Right lobe of liver (tissue), 4 donors: ENCODE data around the gene RBM28.

ENCODE experiments used
- POLR2A ChIP-seq: fragments of 450-650 bp; IDR thresholded peaks from one replicate; pipeline ENCODE4 v1.6.1; 2017; ENCODE audit warnings: antibody characterized with exemption, mild to moderate bottlenecking
- TF ChIP-seq, protein P1 (sequence below), 4 donors: fragments of 200-600 bp in 3 of 4; fragments of 450-650 bp in 1 of 4; IDR thresholded peaks; one replicate each; pipeline versions ENCODE4 v1.5.1 to v1.8.0; 2016 to 2022; ENCODE audit warnings: antibody characterized with exemption in 4 of 4, mild to moderate bottlenecking in 2 of 4
- donor health status: DM: no; HTN: no; CAD: no.
- donor health status: DM: no; HTN: no; CAD: no.
- donor health status: DM: no; HTN: yes; CAD: no.

DNA sequence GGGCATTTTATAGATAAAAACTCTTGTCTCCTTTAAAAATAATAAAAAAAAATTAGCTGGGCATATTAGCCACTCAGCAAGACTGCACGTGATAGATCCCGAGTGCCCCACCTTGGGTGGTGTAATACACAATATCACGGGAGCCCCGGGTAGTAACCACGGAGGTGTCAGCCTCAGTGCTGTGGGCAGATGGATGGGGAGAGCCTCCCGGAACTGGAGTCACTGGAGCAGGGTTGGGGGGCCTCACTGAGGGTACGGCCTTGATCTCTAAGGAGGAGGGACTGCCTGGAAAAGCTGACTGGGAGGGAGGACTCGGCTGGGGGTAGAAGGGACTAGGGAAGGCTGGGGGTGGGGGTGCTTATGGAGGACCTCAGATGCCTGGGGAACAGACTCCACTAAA, 90.0 kb downstream of the RBM28 start:
- TF ChIP-seq POLR2A, result no peak
- TF ChIP-seq, protein P1, sequence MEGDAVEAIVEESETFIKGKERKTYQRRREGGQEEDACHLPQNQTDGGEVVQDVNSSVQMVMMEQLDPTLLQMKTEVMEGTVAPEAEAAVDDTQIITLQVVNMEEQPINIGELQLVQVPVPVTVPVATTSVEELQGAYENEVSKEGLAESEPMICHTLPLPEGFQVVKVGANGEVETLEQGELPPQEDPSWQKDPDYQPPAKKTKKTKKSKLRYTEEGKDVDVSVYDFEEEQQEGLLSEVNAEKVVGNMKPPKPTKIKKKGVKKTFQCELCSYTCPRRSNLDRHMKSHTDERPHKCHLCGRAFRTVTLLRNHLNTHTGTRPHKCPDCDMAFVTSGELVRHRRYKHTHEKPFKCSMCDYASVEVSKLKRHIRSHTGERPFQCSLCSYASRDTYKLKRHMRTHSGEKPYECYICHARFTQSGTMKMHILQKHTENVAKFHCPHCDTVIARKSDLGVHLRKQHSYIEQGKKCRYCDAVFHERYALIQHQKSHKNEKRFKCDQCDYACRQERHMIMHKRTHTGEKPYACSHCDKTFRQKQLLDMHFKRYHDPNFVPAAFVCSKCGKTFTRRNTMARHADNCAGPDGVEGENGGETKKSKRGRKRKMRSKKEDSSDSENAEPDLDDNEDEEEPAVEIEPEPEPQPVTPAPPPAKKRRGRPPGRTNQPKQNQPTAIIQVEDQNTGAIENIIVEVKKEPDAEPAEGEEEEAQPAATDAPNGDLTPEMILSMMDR (IDR thresholded peaks at IDR 0.05), result no peak
